ENCODE measurements around the gene FLRT3.

DNA sequence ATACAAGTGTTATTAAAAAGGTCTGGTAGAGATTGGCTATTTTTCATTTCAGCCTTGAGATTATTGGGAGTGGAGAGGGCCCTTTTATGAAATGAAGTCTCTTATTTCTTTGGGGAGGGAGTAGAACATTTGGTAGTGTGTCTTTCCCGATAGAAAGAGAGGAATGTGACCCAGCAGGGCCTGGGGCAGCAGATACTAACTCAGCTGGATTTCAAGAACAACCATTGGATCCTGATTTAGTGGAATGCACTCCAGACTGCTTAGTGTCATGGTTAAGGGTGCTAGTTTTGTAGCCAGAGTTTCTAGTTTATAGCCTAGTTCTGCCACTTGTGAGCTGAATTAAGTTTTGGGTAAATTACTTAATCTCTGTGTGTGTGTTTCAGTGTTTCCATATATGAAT, 18.4 kb upstream of the FLRT3 start:
- TF ChIP-seq, protein P1, sequence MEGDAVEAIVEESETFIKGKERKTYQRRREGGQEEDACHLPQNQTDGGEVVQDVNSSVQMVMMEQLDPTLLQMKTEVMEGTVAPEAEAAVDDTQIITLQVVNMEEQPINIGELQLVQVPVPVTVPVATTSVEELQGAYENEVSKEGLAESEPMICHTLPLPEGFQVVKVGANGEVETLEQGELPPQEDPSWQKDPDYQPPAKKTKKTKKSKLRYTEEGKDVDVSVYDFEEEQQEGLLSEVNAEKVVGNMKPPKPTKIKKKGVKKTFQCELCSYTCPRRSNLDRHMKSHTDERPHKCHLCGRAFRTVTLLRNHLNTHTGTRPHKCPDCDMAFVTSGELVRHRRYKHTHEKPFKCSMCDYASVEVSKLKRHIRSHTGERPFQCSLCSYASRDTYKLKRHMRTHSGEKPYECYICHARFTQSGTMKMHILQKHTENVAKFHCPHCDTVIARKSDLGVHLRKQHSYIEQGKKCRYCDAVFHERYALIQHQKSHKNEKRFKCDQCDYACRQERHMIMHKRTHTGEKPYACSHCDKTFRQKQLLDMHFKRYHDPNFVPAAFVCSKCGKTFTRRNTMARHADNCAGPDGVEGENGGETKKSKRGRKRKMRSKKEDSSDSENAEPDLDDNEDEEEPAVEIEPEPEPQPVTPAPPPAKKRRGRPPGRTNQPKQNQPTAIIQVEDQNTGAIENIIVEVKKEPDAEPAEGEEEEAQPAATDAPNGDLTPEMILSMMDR (IDR thresholded peaks at IDR 0.05 in 8 of 11, conservative IDR thresholded peaks at IDR 0.05 in 3 of 11), result no peak
- TF ChIP-seq POLR2A (IDR thresholded peaks at IDR 0.05), result no peak
- no peak for TF ChIP-seq POLR2AphosphoS5 (IDR thresholded peaks at IDR 0.05)

Measured in spleen (tissue), 7 donors.